GM21723 (cell line): ENCODE data around the gene RPS14.

Experiments
- ATAC-seq: cut with Tn5 transposase; IDR thresholded peaks from one replicate; pipeline ENCODE4 v1.9.1; 2021; ENCODE audit warnings: mild to moderate bottlenecking, moderate library complexity; ENCODE audit not compliant: unreplicated experiment

The RPS14 gene

DNA sequence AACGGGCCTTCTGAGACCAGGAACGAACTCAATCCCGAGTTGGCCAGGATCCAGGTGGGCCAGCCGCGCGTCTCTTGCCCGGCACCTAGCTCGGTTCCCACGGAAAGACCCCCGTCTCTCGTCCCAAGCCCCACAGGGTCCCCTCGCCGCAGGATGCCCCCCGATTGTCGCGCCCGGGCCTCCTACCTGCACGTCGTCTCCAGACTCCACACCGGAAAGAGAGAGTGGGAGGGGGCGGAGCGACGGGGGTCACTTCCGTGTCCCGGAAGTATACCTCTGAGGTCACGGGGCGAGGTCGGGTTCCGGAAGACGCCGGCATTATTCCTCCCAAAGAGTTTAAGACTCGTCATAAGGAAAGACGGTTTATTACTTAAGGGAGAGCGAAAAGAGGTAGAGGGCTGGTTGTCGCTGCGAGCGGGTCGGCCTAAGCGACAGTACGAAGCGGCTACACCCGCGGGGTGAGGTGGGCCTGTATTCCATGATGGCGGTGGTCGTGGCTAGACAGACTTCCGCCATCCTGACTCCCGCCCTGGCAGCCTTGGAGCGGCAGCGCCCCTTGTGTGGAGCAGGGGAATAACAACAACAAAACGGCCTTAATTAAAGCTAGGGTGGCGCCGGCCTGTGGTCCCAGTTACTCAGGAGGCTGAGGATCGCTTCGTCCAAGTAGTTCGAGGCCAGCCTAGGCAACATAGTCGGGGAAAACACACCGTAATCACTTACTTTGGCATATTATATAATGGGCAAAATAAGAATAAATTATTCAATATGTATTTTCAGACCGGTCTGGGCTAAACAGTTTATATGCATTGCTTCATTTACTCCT, at the start of gene RPS14:
Gene RPS14 (minus strand): TSS at position 223 of the 823 bp plus-strand sequence. CDS start 2,006 bp downstream, outside the sequence.
- ATAC-seq: peak; percentile 94

DNA sequence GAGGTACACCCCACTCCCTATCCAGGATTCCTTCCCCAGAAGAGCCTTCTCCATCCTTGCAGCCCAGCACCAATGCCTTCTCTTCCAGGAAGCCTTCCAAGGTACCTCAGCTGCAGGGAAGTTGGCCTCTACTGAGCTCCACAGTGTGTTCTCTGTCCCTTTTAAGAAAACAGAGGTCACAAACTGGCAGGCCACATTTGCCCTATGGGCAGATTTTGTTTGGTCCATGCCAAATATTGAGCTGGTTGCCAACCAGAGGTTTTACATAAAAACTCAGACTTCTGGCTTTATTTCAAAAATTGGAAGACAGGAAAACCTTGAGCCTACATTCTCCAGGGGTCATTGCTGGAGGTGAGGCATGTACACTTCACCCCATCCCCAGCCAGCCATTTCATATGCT, 49.4 kb upstream of the RPS14 start:
- no peak for ATAC-seq

DNA sequence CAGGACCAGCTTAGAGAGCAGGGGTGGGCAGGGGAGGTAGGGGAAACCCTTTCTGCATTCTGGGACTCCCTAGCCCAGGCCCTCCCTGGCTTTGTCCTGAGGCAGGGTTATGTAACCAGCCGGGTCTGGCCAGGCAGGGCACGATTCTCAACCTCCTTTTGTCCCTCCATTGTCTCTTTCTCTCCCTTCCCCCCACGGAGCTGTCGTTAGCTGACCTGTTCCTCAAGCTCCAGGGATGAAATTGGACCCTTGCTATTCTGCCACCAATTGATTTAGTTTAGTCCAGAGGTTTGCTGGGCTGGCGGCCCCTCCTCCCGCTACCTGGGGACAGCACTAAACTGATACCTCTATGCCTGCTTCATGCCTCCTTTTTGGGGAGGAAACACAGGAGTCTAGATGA, 49.0 kb upstream of the RPS14 start:
- ATAC-seq: no peak

DNA sequence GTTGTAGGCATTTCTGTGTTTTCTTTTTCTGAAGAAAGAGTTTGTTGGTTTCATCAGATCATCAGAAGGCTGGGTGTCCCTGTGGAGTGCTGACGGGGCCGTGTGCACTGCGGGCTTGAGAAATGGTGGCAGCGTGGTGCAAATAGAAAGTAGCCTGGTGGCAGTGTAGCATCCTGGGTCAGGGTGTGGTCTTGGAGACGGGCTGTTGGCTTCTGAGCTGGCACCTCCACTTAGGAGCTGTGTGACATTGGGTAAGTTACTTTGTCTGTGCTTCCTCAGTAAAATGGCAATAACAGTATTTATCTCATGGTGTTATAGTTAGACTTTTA, 48.4 kb upstream of the RPS14 start:
- ATAC-seq: no peak

DNA sequence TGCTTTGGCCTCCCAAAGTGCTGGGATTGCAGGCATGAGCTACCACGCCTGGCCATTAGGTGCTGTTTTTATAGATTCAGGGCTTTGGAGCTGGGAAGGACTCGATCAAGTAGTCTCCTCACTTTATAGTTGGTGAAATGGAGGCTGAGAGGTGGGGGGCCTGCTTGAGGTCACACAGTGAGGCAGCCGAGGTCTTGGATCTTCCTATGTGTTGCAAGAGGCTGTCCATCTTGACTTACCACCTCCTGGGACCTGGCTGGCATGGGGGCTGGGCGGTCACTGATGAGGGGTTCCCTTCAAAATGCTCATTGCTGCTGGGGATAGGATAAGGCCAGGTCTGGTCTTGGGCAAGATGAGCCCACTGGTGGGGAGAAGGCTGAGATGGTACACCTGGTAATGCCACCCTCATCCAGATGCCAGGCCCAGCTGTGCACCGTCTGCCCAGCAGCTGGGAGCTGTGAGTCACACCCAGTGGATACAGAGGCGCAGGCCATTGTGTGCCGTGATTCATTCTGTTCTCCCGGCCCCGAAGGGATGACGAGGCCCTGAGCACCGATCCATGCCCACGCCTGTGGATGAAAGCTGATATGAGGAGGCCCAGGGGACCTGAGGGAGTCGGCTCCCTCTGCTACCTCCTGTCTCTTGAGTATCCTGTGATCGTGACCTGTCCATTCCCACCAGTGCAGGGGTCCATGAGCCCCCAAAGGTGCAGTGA, 47.9 kb upstream of the RPS14 start:
- no peak for ATAC-seq

DNA sequence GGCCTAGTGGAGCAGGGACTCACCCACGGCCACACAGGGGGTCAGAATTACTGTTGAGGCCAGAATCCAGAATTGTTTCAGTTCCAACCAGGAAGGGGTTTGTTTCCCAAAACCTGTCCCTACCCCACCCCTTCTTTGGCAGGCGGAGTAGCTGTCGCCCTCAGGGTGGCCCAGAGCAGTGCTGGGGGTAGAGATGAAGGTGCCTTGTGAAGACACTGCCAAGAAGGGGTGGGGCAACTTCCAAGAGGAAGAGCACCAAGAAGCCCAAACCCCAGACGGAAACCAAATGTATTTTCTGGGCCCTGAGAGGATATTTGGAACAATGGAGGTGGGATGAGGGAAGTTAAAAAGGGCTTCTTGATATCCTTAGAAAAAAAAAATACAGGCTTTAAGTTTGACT, 47.0 kb upstream of the RPS14 start:
- ATAC-seq: no peak

DNA sequence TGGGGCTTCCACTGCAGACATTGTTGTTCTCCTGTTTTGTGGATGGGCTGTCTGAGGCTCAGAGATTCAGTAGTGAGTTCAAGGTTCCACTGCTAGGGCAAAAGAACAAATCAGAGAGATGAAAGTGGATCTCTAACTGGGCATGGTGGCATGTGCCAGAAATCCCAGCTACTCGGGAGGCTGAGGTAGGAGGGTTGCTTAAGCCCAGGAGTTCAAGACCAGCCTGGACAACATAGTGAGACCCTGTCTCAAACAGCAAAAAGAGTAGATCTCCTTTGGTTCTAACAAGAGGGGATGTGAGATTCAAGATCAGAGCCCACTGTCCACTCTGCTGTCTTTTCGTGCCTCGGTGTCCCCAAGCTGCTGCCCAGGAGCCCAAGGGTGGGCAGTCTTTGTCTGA, 46.6 kb upstream of the RPS14 start:
- ATAC-seq: no peak

DNA sequence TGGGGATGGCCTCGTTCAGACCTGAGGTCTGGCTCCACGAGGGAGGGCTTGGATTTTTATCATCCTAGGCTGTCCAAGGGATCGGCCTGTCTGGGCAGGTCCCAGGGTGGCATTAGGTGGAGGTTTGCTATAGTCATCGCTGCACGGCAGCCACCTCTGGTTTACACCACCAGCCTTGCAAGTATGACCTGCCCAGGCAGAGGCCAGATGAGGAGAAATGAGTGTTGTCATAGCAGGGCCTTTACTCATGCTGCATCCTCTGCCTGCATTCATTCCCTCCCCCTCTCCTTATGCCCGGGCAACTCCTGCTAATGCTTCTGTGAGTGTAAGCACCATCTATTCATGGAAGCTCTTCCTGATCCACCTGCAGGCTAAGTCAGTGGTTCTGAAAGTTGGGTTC, 43.1 kb upstream of the RPS14 start:
- no peak for ATAC-seq

DNA sequence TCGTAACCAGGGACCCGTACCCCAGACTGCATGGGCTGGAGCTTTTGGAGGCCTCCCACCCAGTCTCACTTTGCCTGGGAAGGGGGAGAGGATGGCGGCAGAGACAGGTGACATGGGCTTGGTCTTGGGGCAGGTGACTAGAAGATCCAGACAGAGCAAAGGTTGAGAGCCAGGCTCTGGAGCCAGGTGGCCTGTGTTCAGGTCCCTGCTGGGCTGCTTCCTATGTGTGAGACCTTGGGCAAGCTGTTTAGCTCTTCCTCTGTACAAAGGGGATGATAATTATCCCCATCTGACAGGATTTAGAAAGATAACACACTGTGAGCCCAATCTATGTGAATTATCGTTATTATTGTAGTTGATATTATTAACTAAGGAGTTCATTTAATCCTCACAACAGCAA, 42.3 kb upstream of the RPS14 start:
- no peak for ATAC-seq

DNA sequence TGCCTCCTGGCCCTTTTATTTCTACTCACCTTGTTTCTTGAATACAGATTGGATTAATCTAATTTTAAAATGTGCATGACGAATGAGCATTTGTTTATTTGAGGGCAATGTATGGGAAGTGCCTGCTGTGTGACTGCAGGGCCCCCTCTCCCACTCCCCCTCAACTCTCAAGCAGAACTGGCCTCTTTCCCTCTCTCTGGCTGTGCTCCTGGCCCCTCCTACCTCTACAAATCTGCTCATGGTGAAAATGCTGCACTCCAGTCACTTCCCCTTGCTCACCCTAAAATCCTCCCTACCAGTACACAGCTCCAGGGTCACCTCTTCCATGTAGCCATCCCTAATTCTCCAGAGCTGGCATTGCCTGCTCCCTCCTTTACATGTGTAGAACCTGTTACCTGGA, 41.2 kb upstream of the RPS14 start:
- ATAC-seq: no peak

DNA sequence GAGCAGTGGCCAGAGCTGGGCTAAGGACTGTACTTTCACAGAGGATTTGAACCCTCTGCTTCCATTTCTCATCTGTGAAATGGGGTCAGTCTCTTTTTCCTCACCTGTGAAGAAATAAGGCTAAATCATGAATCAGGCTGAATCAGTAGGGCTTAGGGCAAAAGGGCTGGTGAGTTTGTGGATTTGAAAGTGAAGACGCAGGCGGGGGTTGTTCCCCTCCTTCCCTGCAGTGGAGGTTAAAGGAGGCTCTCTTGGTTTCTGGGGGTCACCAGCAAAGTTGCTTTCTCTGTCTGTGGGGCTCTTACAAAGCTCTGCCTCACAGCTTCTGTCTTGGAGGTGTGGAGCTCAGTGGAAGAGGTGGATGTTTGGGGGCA, 40.7 kb upstream of the RPS14 start:
- peak; percentile 2 for ATAC-seq

DNA sequence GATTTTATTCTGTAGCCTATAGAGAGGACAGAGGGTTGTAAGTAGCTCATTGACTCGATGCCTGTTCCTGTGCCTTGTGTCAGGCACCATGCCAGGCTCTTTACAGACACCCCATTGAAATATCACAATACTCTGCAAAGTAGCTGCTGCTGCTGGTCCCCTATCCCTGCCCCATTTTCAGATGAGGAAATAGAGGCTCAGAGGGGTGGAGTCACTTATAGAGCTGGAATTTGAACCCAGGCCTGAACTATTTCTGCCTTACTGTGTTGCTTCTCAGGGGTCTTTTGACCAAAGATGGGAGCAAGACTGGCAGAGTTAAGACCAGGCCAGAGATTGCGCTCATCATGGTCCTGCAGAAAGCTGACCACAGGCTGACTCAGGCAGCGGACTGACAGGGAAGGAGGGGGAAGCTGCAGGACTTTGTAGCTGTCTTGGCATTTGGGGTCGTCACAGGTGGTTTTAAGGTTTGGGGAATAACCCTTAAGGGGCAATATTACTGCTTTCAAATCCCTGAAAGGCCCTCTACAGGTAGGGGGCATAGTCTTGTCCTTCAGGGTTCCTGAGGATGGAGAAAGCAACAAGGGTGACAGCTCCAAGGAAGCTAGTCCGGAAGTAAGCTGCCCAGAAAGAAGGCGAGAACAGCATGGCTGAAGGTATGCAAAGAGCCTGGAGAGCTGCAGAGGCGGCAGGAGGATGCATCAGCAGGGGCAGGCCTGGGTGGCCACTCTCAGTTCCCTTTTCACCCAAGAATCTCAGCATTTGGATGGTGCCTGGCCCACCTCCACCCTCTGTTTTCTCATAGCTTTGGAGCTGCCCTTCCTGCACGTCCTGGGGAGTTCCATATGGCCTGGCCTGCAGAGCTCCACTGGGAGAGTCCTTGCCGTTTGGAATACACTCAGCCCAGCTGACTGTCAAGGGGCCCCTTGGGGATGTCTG, 40.1 kb upstream of the RPS14 start:
- ATAC-seq: peak; percentile 81

DNA sequence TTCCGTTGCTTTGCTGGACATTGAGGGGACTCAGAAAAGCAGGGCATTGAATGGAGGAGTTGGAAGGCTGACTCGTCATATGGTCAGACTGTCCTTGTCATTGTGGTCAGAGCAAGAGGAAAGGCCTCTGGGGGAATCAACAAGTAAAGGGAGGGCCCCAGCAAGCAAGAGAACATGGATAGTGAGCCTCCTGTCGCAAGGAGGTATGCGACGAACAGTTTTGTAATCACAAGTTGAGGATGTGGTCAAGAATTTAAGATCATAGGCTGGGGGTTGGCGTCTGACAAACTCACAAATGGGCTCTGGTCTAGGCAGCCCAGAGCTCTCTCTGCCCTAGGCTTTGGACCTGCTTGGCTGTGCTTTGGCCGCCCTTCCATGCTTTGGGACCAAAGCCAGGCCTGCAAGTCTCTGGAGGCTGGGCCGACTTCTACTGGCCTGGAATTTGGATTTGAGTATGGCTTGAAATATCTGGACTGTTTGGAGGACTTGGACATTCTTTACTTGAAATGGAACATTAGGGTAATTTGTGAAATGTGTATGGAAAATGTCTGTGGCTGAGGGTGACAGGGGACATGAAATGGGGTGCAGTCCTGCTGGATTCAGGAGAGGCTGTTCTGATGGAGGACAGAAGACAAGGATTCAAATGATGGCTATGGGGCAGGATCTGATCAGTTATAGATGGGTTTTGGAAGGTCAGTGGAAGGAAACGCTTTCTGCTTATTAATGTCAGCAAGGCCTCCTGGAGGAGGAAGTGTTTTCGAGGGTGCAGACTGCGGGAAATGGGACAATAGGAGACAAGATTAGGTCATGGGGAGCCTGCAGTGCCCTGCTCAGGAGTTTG, 39.2 kb upstream of the RPS14 start:
- ATAC-seq: no peak

DNA sequence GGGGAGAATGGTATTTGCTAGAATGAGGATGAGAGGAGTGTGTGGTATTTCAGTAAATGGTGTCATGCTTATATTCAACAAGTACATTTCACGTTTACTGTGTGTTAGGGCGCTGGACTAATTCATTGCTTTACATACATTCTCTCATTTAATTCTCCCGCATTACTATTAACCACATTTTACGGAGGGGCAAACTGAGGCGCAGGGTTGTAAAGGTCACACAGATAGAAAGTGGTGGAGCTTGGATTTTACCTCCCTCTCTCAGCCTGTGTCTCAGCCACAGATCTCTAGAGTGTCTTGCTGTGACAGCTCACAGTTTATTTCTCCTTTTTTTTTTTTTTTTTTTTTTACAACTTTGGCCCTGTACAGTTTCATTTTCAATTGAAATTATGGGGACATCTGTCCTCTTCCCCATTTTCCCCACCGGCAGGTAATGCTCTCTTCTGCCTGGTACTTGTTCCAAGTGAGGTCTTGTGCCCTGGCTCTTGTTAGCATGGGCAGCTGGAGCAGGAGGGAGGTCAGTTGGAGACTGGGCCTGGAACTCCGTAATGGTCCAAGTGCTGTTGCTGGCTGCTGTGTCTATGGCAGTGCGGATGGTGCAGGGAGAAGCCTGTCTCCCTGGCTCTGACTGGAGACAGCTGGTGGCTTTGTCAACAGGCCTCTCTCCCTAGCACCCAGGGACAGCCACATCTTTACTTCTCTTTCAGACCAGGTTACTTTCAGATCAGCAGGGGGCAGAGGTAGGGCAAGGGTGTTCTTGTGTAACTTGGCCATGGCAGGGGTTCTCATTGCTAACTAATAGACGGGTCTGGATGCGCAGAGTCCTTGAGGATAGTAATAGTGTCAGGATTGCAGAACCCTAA, 37.9 kb upstream of the RPS14 start:
- no peak for ATAC-seq

DNA sequence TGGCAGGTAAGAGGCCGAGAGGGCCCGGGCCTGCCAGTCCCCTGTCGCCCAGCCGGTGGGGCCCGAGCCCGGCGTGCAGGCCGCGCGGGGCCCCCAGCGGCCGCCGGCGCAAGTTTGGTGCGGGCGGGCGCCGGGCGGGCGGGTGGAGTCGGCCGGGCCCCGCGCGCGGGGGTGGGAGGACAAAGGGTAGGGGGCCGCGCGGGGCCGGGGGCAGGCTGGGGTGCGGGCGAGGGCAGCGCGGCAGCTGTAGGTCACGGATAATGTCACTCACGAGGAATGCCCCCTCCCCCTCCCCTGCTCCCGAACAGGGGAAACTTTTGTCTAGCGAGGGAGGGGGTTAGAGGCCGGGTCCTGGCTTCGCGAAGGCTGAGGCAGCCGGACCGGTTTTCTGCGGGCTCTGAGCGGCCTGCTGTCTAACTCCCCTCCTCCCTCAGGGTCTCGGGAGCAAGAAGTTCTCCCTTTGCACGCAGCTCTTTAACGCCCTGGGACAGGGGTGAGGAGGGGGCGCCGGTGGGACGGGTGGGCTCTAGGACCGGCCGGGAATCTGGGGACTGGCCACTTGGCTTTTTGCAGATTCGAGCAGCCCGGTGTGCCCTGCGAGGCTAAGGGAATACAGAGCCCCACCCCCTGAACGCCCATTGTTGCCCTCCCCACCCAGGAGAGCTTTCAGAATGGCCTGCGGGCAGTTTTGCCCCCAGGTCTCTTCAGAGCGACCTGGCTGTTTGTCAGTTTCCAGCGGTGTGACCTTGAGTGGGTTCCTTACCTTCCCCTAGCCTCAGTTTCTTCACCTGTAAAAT, 37.1 kb upstream of the RPS14 start:
- ATAC-seq: peak; percentile 19

DNA sequence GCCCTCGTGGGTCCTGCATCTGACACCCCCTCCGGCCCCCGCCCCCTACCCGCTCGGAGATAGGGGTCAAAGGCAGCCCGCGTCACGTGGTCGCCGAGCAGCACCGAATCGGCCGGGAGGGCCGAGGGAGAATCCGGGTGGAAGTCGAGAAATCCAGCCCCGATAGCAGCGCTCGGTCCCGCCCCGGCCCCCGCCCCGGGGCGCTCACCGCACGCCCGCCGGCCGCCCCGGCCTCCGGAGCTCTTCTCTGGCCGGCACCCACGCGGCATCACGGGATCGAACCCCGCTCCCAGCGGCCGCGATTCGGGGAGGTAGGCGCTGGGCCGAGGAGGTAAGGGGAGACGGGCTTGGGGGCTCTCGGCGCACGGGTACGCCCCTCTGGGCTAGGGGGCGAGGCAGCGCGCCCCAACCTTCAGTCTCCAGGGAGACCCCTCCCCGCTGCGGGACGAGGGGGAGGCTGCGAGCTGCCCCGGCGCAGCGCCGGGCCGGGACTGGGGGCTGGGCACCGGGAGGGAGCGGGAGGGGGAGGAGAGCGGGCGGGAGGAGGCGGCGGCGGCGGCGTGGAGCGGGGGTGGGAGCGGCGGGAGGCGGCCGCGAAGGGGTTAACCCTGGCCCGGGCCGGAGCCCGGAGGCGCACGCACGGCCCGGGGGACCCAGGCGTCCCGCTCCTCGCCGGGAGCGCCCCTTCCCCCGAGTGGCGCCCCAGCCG, 36.3 kb upstream of the RPS14 start:
- peak; percentile 21 for ATAC-seq

DNA sequence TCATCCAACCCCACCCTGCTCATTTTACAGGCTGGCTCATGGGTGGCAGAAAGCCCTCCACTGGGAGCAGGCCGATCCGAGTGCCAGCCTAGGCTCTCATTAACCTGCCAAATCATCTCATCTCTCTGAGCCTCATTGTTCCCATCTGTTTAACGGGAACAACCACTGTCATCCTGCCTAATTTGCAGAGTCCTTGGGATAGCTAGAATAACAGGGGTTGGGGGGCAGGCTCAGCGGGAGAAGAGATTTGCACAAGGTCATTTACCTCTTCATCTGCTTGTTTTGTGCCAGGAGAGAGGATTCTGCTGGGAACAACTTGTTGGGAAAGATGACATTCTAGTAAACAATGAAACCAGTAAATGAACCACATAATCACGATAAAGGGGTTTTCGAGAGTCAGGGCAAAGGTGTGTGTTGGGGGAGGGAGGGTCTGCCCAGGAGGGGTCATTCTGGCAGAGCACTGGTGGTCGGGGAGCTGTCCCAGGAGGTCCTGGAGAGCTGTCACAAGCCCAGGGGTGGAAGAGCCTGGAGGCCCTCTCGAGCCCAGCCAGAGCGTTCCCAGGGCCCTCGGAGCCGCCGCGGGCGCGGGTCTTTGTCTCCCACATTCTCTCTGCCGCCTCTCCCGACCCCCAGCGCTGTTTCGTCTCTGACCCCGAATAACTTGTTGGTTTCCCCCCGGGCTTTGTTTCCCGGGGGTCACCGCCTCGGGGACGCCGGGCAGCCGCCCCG, 35.6 kb upstream of the RPS14 start:
- no peak for ATAC-seq
